Activated CD4-positive, alpha-beta T cell treated with anti-CD3 and anti-CD28 coated beads for 48 hours (primary cell): ENCODE measurements around the gene CARTPT.

Experiments
- DNase-seq: peaks from one replicate; pipeline ENCODE4 v3.0.0-alpha.2; 2020

The CARTPT gene

DNA sequence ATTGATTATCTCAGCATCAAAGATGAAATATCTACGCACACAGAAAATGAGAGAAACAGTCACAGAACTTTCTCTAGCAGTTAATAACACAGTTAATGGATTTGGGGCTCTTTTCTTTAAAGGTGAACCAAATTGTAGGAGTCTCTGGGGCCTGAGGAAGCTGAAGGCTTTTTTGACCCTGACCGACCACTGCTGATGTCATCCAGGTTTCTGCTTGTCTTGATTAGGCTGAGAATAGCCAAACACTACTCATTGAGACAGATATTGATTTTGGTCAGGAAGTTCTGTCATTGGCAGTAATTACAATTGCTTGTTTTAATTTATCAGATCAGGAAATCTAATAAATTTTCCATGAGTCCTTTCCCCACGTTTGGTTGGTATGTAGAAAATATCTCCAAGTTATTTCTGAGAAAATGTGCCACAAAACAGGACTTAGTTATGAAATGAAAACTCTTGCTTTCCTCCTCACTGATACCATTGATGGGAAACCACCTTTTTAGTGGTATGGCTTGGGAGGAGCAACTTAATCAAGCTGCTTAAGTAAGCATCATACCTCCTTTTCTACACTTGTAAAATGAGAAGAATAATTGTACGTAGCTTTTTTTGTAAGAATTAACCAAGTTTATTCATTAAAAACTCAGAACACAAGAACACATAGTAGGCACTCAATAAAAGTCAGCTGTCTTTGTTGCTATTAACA, 19.7 kb downstream of the CARTPT start:
- DNase-seq: no peak

DNA sequence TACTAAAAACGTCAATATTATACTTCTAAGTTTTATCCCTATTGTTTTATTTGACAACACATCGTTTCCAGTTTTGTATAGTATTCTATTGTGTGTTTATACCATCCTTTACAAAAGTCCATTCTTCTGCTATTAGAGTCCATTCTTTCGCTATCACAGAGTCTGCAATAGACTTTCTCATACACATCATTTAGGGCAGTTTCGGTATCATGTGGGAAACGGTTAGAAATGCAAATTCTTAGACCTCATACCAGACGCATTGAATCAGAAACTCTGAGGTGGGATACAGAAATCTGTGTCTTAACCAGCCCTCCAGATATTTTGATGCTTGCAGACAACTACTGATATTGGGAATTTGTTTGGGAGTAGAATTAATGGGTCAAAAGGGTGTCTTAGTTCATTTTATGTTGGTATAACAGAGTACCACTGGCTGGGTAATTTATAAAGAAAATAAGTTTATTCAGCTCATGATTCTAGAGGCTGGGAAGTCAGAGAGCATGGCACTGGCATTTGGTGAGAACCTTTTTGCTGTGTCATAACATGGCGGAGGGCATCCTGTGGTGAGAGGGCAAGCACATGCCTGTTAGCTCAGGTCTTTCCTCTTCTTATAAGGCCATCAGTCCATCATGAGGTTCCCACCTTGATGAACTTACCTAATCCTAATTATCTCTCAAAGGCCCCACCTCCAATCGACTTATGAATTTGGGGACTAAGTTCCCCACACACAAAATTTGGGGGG, 21.1 kb downstream of the CARTPT start:
- DNase-seq: no peak

GRCh38 chr5:71743155-71743554, 24.1 kb downstream of the CARTPT start:
- no peak for DNase-seq

DNA sequence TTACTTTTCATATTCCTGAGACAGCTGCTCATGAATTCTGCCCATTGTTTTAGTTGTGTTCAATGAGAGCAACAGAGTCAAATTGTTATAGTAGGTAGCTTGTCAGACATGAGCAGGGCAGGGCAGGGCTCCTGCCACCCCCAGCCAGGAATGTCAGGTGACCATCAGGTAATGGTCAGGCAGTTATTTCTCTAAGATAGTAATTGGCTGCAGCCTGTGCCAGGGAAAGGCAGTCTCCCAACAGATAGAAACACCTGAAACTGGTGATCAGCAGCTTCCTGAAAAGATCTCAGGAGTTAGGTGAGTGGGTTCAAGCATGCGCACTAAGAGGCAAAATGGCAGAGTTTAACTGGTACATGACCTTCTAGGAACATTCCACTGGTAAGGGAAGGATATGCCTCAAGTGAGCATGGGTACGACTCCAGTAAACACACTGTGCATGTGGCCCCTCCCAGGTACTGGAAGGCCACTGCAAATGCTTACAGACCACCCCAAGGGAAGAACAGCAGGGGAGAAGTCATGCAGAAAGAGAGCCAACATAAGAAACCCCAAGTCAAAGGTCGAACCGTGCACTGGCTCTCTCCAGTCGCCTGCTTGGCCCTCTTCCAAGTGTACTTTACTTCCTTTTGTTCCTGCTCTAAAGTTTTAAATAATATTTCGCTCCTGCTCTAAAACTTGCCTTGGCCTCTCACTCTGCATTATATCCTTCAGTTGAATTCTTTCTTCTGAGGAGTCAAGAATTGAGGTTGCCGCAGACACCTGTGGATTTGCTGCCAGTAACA, 25.1 kb downstream of the CARTPT start:
- DNase-seq: no peak

- DNase-seq: no peak
These were observed 28.1 kb downstream of the CARTPT start for GRCh38 chr5:71747182-71747581.

DNA sequence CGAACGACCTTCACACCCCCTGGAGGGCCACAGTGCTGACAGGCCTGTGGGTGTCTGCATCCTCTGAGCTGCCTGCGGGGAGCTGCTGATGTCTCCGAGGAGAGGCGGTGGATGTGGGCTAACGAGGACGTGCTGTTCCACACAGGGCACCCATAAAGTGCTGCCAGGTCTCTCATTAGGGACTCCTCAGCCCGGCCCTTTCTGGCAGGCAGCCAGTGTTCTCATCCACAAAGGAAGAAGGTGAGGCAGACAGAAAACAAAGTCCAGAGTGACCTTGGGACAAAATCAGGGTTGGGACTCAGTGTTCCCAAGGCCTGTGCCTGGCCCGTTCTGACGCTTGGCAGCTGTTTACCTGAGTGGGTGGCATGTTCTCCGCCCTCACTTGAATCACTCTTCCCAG, 29.3 kb downstream of the CARTPT start:
- no peak for DNase-seq

DNA sequence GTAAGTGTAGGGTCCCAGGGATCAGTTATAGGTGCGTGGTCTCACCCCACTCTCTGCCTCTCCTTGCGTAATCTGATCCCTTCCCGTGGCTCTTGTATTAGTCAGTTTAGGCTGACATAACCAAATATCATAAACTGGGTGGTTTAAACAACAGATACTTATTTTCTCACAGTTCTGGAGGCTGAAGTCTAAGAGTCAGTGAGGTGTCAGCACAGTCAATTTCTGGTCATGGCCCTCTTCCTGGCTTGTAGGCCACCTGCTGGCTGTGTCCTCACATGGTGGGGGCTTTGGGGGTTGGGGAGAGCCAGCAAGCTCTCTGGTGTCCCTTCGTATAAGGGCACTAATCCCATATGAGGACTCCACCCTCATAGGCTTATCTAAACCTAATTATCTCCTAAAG, 32.3 kb downstream of the CARTPT start:
- DNase-seq: no peak

GRCh38 chr5:71752441-71753190, 33.5 kb downstream of the CARTPT start:
- no peak for DNase-seq

DNA sequence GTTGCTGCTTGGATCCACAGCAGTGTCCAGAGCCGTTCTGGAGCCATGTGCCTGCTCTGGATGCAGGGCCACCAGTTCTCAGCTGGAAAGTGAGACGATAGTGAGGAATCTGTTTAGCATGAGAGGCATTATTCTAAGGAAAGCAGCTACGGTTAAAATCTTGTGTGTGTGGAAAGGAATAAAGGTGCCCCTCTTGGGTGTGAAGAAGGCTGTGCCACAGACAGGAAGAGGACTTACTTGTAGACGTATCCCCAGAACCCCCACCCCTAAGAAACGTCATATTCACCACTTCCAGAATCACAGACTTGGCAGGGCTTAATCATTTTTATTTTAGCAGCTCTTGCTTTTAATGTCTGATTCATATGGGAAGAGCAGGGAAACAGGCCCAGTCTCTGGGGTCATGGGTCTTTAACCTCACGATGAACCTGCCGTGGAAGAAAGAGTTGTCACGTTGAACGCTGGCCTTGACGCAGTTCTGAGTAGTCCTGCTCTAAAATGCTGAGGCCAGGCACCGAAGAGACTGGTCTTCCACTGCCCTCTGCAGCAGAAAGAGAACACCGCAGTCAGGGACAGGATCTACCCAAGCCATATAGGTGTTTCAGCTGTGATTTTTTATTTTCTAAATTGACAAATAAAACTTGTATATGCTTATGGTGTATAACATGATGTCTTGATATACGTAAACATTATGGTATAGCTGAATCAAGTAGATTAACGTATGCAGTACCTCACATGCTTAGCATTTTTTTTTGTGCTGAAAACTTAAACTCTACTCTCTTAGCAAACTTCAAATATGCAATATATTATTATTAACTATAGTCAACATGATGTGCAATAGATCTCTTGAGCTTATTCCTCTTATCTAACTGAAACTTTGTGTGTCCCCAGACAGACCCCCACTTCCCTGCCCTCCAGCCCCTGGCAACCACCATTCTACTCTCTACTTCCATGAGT, 38.8 kb downstream of the CARTPT start:
- peak; percentile 62 for DNase-seq

- DNase-seq: no peak
These were observed 43.8 kb downstream of the CARTPT start for GRCh38 chr5:71762826-71763225.

DNA sequence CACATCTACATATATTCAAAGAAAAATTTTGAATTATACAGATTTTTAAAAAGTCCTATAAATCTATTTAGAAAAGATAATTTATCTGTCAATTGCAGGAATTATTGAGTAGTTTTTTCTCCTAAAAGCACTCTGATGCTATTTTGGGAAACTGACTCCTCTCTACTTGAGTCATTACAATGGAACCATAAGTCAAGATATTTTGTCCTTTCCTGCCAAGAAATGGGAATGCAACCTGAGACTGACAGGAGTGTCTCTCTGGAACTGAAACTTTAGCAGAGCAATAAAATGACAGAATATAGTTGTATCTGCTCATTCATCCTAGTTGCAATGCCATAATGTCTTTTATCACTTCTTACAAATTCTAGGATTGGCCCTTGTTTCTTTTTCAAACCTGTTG, 48.6 kb downstream of the CARTPT start:
- DNase-seq: no peak

- DNase-seq: no peak
These were observed 50.2 kb downstream of the CARTPT start for GRCh38 chr5:71769287-71769686.

GRCh38 chr5:71770381-71770780, 51.3 kb downstream of the CARTPT start:
- no peak for DNase-seq
